Colonic mucosa (tissue), 4 donors: ENCODE data around the gene GIGYF2. TPM values are rescaled to one million over a fixed set of nuclear protein-coding genes. Genes with fewer than 3 reads are reported as not detected.
A peak's percentile ranks its signal among the peaks of the same experiment; 100 is the strongest.

Experiments
- DNase-seq: peaks from one replicate; pipeline ENCODE4 v3.0.0-alpha.2; 2020
- H3K27ac ChIP-seq: fragments of 200-600 bp; one replicate; pipeline ENCODE4 v1.8.0; 2021
- H3K27me3 ChIP-seq: fragments of 200-600 bp; one replicate; pipeline ENCODE4 v1.8.0; 2021
- H3K36me3 ChIP-seq: fragments of 200-600 bp; one replicate; pipeline ENCODE4 v1.8.0; 2021
- H3K4me1 ChIP-seq: fragments of 200-600 bp; one replicate; pipeline ENCODE4 v1.8.0; 2021; ENCODE audit warnings: mild to moderate bottlenecking
- H3K4me3 ChIP-seq: fragments of 200-600 bp; one replicate; pipeline ENCODE4 v1.8.0; 2021
- H3K9ac ChIP-seq, 2 donors: one replicate each; pipeline ENCODE4 v1.7.0; 2013; ENCODE audit warnings: control low read depth in 2 of 2, low read depth in 2 of 2, low read length in 2 of 2
- H3K9me3 ChIP-seq: fragments of 200-600 bp; one replicate; pipeline ENCODE4 v1.8.0; 2021
- intact Hi-C: fragments of 100-400 bp; cut with DNase I; formaldehyde crosslinking; loops from one replicate; pipeline ENCODE4 v1.14.1; 2022
- total RNA-seq, 2 donors: library from RNA; stranded (reverse); fragmentation: NEBNext Ultra II Directional in 1 of 2; extraction: Animal tissue kit (Norgen Biotek cat#: 25700) in 1 of 2; gene quantifications; one replicate each; pipeline ENCODE4 v1.2.1, GENCODE V29; 2021
- TF ChIP-seq, protein P1 (sequence below): fragments of 200-600 bp; IDR thresholded peaks from one replicate; pipeline ENCODE4 v1.8.0; 2022; ENCODE audit warnings: antibody characterized with exemption, mild to moderate bottlenecking
- donor health status: healthy.
- donor health status: DM: no; HTN: no; CAD: no.
- donor health status: DM: no; HTN: no; CAD: no.

Gene GIGYF2
- total RNA-seq, 2 donors from 2014 or later: 48.8 to 49.3 TPM

DNA sequence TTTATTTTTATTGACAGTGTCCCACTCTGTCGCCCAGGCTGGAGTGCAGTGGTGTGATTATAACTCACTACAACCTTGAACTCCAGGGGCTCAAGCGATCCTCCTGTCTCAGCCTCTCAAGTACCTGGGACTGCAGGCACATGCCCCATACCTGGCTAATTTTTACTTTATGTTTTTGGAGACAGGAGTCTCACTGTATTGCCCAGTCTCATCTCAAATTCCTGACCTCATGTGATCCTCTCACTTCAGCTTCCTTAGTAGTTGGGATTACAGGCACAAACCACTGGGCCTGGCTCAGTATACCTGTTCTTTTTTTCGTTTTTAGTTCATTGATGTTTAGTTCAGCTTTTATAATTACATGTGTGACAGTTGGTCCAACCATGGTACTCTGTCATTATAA is 132.9 kb downstream of the GIGYF2 start:
- no peak for DNase-seq
- Histone ChIP-seq H3K9me3 (no peaks in the 10 kb centered on the region), H3K9ac (no peak overlapping the region), H3K4me1 (no peaks in the 10 kb centered on the region), H3K27me3 (no peaks in the 10 kb centered on the region), H3K36me3 (peaks cover 10% of the 10 kb centered on the region), H3K27ac (no peak overlapping the region), H3K4me3 (no peak overlapping the region)
- intact Hi-C loops: no loop called here
- TF ChIP-seq, protein P1, sequence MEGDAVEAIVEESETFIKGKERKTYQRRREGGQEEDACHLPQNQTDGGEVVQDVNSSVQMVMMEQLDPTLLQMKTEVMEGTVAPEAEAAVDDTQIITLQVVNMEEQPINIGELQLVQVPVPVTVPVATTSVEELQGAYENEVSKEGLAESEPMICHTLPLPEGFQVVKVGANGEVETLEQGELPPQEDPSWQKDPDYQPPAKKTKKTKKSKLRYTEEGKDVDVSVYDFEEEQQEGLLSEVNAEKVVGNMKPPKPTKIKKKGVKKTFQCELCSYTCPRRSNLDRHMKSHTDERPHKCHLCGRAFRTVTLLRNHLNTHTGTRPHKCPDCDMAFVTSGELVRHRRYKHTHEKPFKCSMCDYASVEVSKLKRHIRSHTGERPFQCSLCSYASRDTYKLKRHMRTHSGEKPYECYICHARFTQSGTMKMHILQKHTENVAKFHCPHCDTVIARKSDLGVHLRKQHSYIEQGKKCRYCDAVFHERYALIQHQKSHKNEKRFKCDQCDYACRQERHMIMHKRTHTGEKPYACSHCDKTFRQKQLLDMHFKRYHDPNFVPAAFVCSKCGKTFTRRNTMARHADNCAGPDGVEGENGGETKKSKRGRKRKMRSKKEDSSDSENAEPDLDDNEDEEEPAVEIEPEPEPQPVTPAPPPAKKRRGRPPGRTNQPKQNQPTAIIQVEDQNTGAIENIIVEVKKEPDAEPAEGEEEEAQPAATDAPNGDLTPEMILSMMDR: no peak

DNA sequence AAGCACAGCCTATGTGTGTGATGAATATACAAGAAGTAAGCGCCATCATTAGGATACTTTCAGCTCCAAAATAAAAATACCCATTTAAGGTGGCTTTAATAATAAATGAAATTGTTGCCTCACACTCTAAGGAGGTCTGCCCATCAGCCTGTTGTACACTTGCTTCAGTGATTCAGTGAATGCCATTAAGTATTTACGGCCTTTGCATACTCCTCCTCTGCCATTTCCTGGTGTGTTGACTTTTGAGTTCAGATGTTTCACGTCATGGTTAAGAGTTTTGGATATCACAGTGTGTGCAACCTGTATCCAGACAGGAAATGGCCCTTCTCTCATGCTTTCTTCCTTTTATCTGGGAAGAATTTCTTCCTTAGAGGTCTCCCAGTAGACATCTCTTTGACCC is 134.4 kb downstream of the GIGYF2 start:
- H3K36me3 ChIP-seq: peaks cover 10% of the 10 kb centered on the region
- H3K27ac ChIP-seq: no peak overlapping the region
- no peaks in the 10 kb centered on the region for H3K9me3 ChIP-seq
- TF ChIP-seq, protein P1: no peak
- no peak overlapping the region for H3K4me3 ChIP-seq
- H3K27me3 ChIP-seq: no peaks in the 10 kb centered on the region
- no peaks in the 10 kb centered on the region for H3K4me1 ChIP-seq
- no peak for DNase-seq
- no peak overlapping the region for H3K9ac ChIP-seq
- intact Hi-C loops: no loop called here

DNA sequence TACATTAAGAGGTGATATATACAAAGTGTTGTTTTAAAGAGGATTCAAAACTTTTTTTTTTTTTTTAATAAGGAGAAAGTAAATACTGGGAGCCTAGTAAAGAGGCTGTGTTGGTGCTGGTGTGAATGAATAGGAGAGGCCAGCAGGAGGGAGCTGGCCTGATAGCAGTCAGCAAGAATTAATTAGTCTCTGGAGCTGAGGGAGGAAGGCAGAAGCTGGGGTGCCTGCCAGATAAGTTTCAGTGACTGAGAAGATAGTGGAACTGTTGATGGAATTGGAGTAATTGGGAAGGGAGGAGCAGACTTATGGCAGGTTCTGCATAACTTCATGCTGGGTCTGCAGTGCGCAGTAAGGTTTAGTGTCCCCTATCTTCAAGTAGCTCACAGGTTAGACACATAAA is 136.7 kb downstream of the GIGYF2 start:
- H3K27ac ChIP-seq: no peak overlapping the region
- TF ChIP-seq, protein P1: no peak

DNA sequence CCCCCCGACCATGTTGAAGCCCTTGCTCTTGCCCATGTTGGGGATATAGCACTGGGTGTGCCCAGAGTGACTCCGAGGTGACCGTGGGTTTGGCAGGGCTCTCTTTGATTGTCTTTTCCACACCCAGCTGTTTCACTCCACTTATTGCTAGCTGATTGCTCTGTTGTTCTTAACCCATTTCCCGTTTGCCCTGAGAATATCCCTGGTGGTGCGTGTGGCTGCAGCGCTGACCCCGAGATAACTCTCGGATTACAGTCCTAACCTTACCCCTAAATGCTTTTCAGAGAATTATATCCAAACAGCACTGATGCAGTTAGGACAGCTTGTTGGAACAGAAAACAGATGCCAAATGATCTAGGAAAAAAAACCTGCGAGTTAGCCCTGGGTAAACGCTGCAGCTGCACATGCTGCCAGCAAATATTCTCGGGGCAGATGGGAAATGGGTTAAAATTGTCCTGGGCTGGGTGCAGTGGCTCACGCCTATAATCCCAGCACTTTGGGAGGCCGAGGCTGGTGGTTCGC is 138.6 kb downstream of the GIGYF2 start:
- H3K9ac ChIP-seq: peak overlapping the region in 1 of 2 donors; percentile 43
- H3K4me3 ChIP-seq: no peak overlapping the region
- H3K9me3 ChIP-seq: no peaks in the 10 kb centered on the region
- H3K27me3 ChIP-seq: no peaks in the 10 kb centered on the region
- intact Hi-C loops: no loop called here
- H3K36me3 ChIP-seq: peaks cover 6% of the 10 kb centered on the region
- H3K27ac ChIP-seq: peak overlapping the region; percentile 80
- peaks cover 15% of the 10 kb centered on the region for H3K4me1 ChIP-seq
- DNase-seq: peak; percentile 85
- TF ChIP-seq, protein P1: no peak

More for the DNA sequence above, 136.7 kb downstream of the GIGYF2 start:
- peaks cover 10% of the 10 kb centered on the region for H3K36me3 ChIP-seq
- intact Hi-C loops: no loop called here
- no peaks in the 10 kb centered on the region for H3K27me3 ChIP-seq
- H3K4me1 ChIP-seq: peaks cover 13% of the 10 kb centered on the region
- no peak overlapping the region for H3K9ac ChIP-seq
- no peaks in the 10 kb centered on the region for H3K9me3 ChIP-seq
- no peak for DNase-seq
- H3K4me3 ChIP-seq: no peak overlapping the region

DNA sequence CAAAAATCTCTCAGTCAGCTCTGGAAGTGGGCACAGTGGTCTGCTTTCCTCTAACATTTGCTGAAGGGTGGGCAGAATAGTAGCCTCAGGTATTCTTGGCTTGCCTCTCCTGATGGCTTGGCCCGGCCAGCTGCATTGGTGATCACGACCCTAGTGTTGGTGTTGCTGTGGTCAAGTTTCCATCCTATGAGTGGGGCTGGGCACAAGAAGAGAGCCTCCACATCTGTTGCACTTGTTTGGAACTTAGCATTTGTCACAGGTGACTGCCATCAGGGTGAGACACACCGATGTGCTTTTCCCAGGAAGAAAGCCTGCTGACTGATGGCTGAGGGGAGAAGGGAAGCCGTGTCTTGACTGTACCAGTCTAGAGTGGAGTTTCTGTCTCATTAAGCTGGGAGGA is 139.8 kb downstream of the GIGYF2 start:
- no peak overlapping the region for H3K4me3 ChIP-seq
- H3K27ac ChIP-seq: no peak overlapping the region
- TF ChIP-seq, protein P1: no peak
- H3K36me3 ChIP-seq: peaks cover 6% of the 10 kb centered on the region
- DNase-seq: no peak
- H3K4me1 ChIP-seq: peaks cover 15% of the 10 kb centered on the region
- H3K27me3 ChIP-seq: no peaks in the 10 kb centered on the region
- H3K9me3 ChIP-seq: no peaks in the 10 kb centered on the region
- intact Hi-C loops: no loop called here
- peak overlapping the region in 1 of 2 donors; percentile 48 for H3K9ac ChIP-seq
